ENCODE results near the gene TMCO1.

DNA sequence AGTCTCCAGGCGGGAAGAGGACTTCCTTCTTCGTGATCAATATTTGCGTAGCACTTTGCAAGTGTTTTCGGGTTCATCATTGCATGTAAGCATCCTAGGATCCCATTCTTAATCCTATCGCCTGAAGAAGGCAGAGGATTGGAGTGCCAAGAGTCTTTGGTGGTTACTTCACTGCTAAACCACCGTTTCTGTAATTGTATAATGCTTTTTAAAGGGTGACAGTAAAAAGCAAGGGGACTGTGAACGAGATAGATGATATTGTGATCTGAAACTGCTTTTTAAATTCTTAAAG is 70.0 kb downstream of the TMCO1 start:
- TF ChIP-seq CTCF (IDR thresholded peaks at IDR 0.05), result no peak
- TF ChIP-seq POLR2A (IDR thresholded peaks at IDR 0.05), result no peak

All from Peyer's patch (tissue), 4 donors.